PC-9 (cell line): Measurements from ENCODE around the gene KRT39. TPM values are rescaled to one million over a fixed set of nuclear protein-coding genes. Genes with fewer than 3 reads are reported as not detected.

Experiments used
- BruUV-seq: library from RNA; stranded (reverse); fragments of 400-500 nt; replicated peaks from 2 replicates; lab custom pipeline; 2021; lab: Mats Ljungman, UMichigan
- CTCF ChIA-PET: fragments of 300-600 bp; sonication (Branson Sonifier 250); formaldehyde crosslinking; loops from one replicate; lab custom pipeline; 2022; ENCODE audit warnings: antibody characterized with exemption; lab: Charles Lee
- POLR2A ChIA-PET: fragments of 300-600 bp; sonication (Branson Sonifier 250); formaldehyde crosslinking; loops from one replicate; lab custom pipeline; 2022; ENCODE audit warnings: antibody characterized with exemption; ENCODE audit not compliant: unreplicated experiment; lab: Charles Lee
- DNase-seq, 2 experiments: peaks; one replicate each; pipeline versions ENCODE4 v3.0.0 to v3.0.0-alpha.2; 2015 to 2022; ENCODE audit warnings: mixed read lengths in 1 of 2
- H2AFZ ChIP-seq: fragments of 200-600 bp; sonication (generic); 2 replicates; pipeline ENCODE4 v1.8.1; 2017; ENCODE audit warnings: antibody characterized with exemption
- H3F3A ChIP-seq: fragments of 200-600 bp; sonication (generic); 2 replicates; pipeline ENCODE4 v1.8.1; 2017; ENCODE audit warnings: antibody characterized with exemption, mild to moderate bottlenecking, low read depth; ENCODE audit not compliant: insufficient read depth
- H3K27ac ChIP-seq: fragments of 200-600 bp; sonication (generic); 2 replicates; pipeline ENCODE4 v1.6.1; 2016; ENCODE audit warnings: mixed run types
- H3K27me3 ChIP-seq: fragments of 200-600 bp; sonication (generic); 2 replicates; pipeline ENCODE4 v1.6.1; 2016; ENCODE audit warnings: low read depth, mixed run types; ENCODE audit not compliant: insufficient read depth
- H3K36me3 ChIP-seq: fragments of 200-600 bp; sonication (generic); 2 replicates; pipeline ENCODE4 v1.6.1; 2016; ENCODE audit warnings: low read depth, mixed run types
- H3K4me1 ChIP-seq: fragments of 200-600 bp; sonication (generic); replicated peaks from 2 replicates; pipeline ENCODE4 v1.6.1; 2016; ENCODE audit warnings: mixed run types; ENCODE audit not compliant: insufficient read depth
- H3K4me2 ChIP-seq: fragments of 200-600 bp; sonication (generic); 2 replicates; pipeline ENCODE4 v1.6.1; 2017; ENCODE audit warnings: mixed run types
- H3K4me3 ChIP-seq: fragments of 200-600 bp; sonication (generic); 2 replicates; pipeline ENCODE4 v1.6.1; 2016; ENCODE audit warnings: mixed run types
- H3K79me2 ChIP-seq: fragments of 200-600 bp; sonication (generic); 2 replicates; pipeline ENCODE4 v1.6.1; 2017; ENCODE audit warnings: low read depth, mixed run types
- H3K9me2 ChIP-seq: fragments of 200-600 bp; sonication (generic); 2 replicates; pipeline ENCODE4 v1.8.1; 2017; ENCODE audit warnings: mild to moderate bottlenecking; ENCODE audit not compliant: insufficient read depth
- H3K9me3 ChIP-seq: fragments of 200-600 bp; sonication (generic); 2 replicates; pipeline ENCODE4 v1.8.1; 2016; ENCODE audit warnings: low read depth; ENCODE audit not compliant: insufficient read depth
- H4K20me1 ChIP-seq: fragments of 200-600 bp; sonication (generic); 2 replicates; pipeline ENCODE4 v1.8.1; 2017; ENCODE audit not compliant: insufficient read depth
- CTCF ChIP-seq: fragments of 200-600 bp; sonication (generic); conservative IDR thresholded peaks from 2 replicates; pipeline ENCODE4 v1.6.1; 2017; ENCODE audit warnings: mixed run types, antibody characterized with exemption, mild to moderate bottlenecking, moderate library complexity
- EZH2 ChIP-seq: fragments of 200-600 bp; sonication (generic); IDR thresholded peaks from 2 replicates; pipeline ENCODE4 v1.8.0; 2017; ENCODE audit warnings: antibody characterized with exemption, low read depth
- intact Hi-C: fragments of 100-400 bp; cut with micrococcal nuclease; formaldehyde crosslinking; loops from one replicate; pipeline ENCODE4 v1.10.0; 2022; ENCODE audit not compliant: unreplicated experiment
- total RNA-seq: library from RNA; stranded (reverse); gene quantifications from 2 replicates; pipeline ENCODE4 v1.2.3, GENCODE V29; 2021

KRT39 gene
- total RNA-seq, 1 experiment from 2014 or later = not detected

DNA sequence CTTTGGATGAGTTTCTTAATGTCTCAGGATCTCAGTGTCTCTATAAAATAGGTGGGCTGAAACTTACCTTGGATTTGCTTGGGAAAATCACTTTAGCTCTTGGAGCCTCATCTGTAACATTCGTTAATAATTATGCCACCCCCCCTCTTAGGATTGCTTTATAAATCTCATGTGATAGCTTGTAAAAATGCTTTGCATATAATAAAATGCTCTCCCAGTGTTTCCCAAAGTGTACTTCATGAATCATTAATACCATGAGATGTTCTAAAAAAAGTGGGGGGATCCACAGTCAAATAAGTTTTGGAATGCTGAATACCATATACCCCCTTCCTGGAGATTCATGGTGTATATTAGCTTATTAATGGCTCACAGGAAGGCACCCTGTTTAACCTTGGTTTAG lies 5.2 kb downstream of the KRT39 start:
- POLR2A ChIA-PET = interaction anchor here (0.7 kb wide), 1 partner anchor 48 kb away, joined by 10 read pairs; no protein-coding TSS in a partner anchor

GRCh38 chr17:40960144-40960543 lies 6.6 kb downstream of the KRT39 start:
- no peaks in the 10 kb centered on the region for H3K9me2 ChIP-seq
- ChIA-PET CTCF (interaction anchor here (0.7 kb wide), 1 partner anchor 97 kb away, joined by 4 read pairs; no protein-coding TSS in a partner anchor), POLR2A (no interaction called here)
- H3K79me2 ChIP-seq = 0 out of 2 replicates have a peak, but pooled peaks cover 2% of the 10 kb centered on the region
- H3K4me1 ChIP-seq = peaks cover 50% of the 10 kb centered on the region
- no peaks in the 10 kb centered on the region for H3K36me3 ChIP-seq
- H3K9me3 ChIP-seq = peaks cover 10% of the 10 kb centered on the region
- no peak overlapping the region for H3K4me3 ChIP-seq
- H3K4me2 ChIP-seq = no peak overlapping the region
- TF ChIP-seq CTCF = no peak
- TF ChIP-seq EZH2 = no peak
- no peak overlapping the region for H2AFZ ChIP-seq
- peak overlapping the region; percentile 98; the same call in 1 of the 2 replicates for H3K27ac ChIP-seq
- peaks cover 31% of the 10 kb centered on the region for H3F3A ChIP-seq
- BruUV-seq = no TSS peak
- no peaks in the 10 kb centered on the region for H3K27me3 ChIP-seq
- no peaks in the 10 kb centered on the region for H4K20me1 ChIP-seq
- intact Hi-C loops = no loop called here
- no peak for DNase-seq

More for the DNA sequence above, 5.2 kb downstream of the KRT39 start:
- no peak overlapping the region for H3K4me3 ChIP-seq
- H4K20me1 ChIP-seq = no peaks in the 10 kb centered on the region
- H3K27ac ChIP-seq = no peak overlapping the region
- H2AFZ ChIP-seq = no peak overlapping the region
- CTCF ChIA-PET = no interaction called here
- no TSS peak for BruUV-seq
- no peaks in the 10 kb centered on the region for H3K36me3 ChIP-seq
- TF ChIP-seq EZH2 (no peak), CTCF (no peak)
- no peaks in the 10 kb centered on the region for H3K79me2 ChIP-seq
- H3K4me1 ChIP-seq = peaks cover 35% of the 10 kb centered on the region
- no peak overlapping the region for H3K4me2 ChIP-seq
- no peak for DNase-seq
- intact Hi-C loops = no loop called here
- H3F3A ChIP-seq = peaks cover 25% of the 10 kb centered on the region
- H3K9me3 ChIP-seq = peaks cover 10% of the 10 kb centered on the region
- H3K9me2 ChIP-seq = no peaks in the 10 kb centered on the region
- H3K27me3 ChIP-seq = no peaks in the 10 kb centered on the region

- peaks cover 68% of the 10 kb centered on the region for H3K4me1 ChIP-seq
- peaks cover 44% of the 10 kb centered on the region for H3F3A ChIP-seq
- H3K4me2 ChIP-seq = peak overlapping the region; percentile 73
- no TSS peak for BruUV-seq
- H3K9me2 ChIP-seq = no peaks in the 10 kb centered on the region
- TF ChIP-seq EZH2 = no peak
- TF ChIP-seq CTCF = no peak
- POLR2A ChIA-PET = no interaction called here
- intact Hi-C loops = loop anchor here (1.0 to 5.0 kb wide), 3 partner anchors 43 to 89 kb away; partner anchors contain the start of gene KRTAP2-1
- H3K27me3 ChIP-seq = no peaks in the 10 kb centered on the region
- 0 out of 2 replicates have a peak, but pooled peaks cover 5% of the 10 kb centered on the region for H3K79me2 ChIP-seq
- DNase-seq = peak; percentile 49 to 89
- peaks cover 7% of the 10 kb centered on the region for H3K9me3 ChIP-seq
- no peaks in the 10 kb centered on the region for H4K20me1 ChIP-seq
- CTCF ChIA-PET = no interaction called here
- H3K4me3 ChIP-seq = peak overlapping the region; percentile 33; the same call in 1 of the 2 replicates
- peak overlapping the region; percentile 98 for H3K27ac ChIP-seq
- H3K36me3 ChIP-seq = no peaks in the 10 kb centered on the region
- no peak overlapping the region for H2AFZ ChIP-seq
These were observed 8.4 kb downstream of the KRT39 start for GRCh38 chr17:40958086-40958953.
